HCT116 (cell line): ENCODE results near the gene PRSS56. TPM values are rescaled to one million over a fixed set of nuclear protein-coding genes. Genes with fewer than 3 reads are reported as not detected.

Experiments used
- ATAC-seq: fragments of 200-7000 bp; cut with Tn5 transposase; 2 replicates; pipeline ENCODE4 v1.9.1; 2020; ENCODE audit warnings: mild to moderate bottlenecking, moderate library complexity
- BruUV-seq: library from RNA; stranded (reverse); fragments of 400-500 nt; replicated peaks from 2 replicates; lab custom pipeline; 2021; lab: Mats Ljungman, UMichigan
- CTCF ChIA-PET: fragments of 300-600 bp; sonication (Branson Sonifier 250); formaldehyde crosslinking; loops from one replicate; lab custom pipeline; 2021; ENCODE audit warnings: antibody characterized with exemption; lab: Charles Lee
- POLR2A ChIA-PET: fragments of 300-600, 350-600 bp; sonication (Branson Sonifier 250); formaldehyde crosslinking; loops from one replicate; lab custom pipeline; 2021; ENCODE audit warnings: antibody characterized with exemption; lab: Charles Lee
- RAD21 ChIA-PET, 2 experiments: fragments of 300-600 bp; sonication (Branson Sonifier 250); formaldehyde crosslinking; loops; one replicate each; lab custom pipeline; 2023; ENCODE audit warnings: low total read pairs in 2 of 2; ENCODE audit not compliant: uncharacterized antibody in 2 of 2, unreplicated experiment in 2 of 2, low non-redundant PET in 1 of 2; lab: Charles Lee
- DNase-seq: peaks from one replicate; pipeline ENCODE4 v3.0.0-alpha.2; 2010; ENCODE audit warnings: low read depth, low spot score
- H2AFZ ChIP-seq: fragments of 200-600 bp; shearing (Covaris generic), sonication (generic); 2 replicates; pipeline ENCODE4 v1.6.1; 2017; ENCODE audit warnings: low read depth, mixed run types, mixed read lengths, antibody characterized with exemption, low read length; ENCODE audit not compliant: poor library complexity, severe bottlenecking
- H3K27ac ChIP-seq: 2 replicates; pipeline ENCODE4 v1.5.1; 2012; ENCODE audit warnings: low read depth, low read length
- H3K27me3 ChIP-seq: fragments of 200-600 bp; sonication (generic); 2 replicates; pipeline ENCODE4 v1.6.1; 2016; ENCODE audit warnings: mixed run types, low read length, mixed read lengths; ENCODE audit not compliant: insufficient read depth
- H3K36me3 ChIP-seq, 2 experiments: fragments of 200-500 bp in 1 of 2; fragments of 200-600 bp in 1 of 2; sonication (Bioruptor generic) in 1 of 2; sonication (generic) in 1 of 2; 2 replicates each; pipeline versions ENCODE4 v1.5.1 to v1.6.1; 2014 to 2016; ENCODE audit warnings: low read length in 2 of 2, inconsistent platforms in 1 of 2, mixed read lengths in 1 of 2, mixed run types in 1 of 2; ENCODE audit not compliant: insufficient read depth in 2 of 2, control insufficient read depth in 1 of 2
- H3K4me1 ChIP-seq, 2 experiments: fragments of 200-600 bp in 1 of 2; sonication (generic) in 1 of 2; 2 replicates each; pipeline versions ENCODE4 v1.5.1 to v1.6.1; 2012 to 2017; ENCODE audit warnings: low read length in 2 of 2, inconsistent platforms in 1 of 2, mild to moderate bottlenecking in 1 of 2, mixed read lengths in 1 of 2, mixed run types in 1 of 2, moderate library complexity in 1 of 2; ENCODE audit not compliant: insufficient read depth in 2 of 2, control insufficient read depth in 1 of 2
- H3K4me2 ChIP-seq: fragments of 200-600 bp; sonication (generic); 2 replicates; pipeline ENCODE4 v1.6.1; 2017; ENCODE audit warnings: mixed run types, low read length, mixed read lengths
- H3K4me3 ChIP-seq, 2 experiments: fragments of 200-600 bp in 1 of 2; sonication (generic) in 1 of 2; replicated peaks in 1 of 2; 2 replicates each; pipeline ENCODE4 v1.5.1; 2011 to 2016; ENCODE audit warnings: low read length in 2 of 2, control low read depth in 1 of 2, low read depth in 1 of 2, mild to moderate bottlenecking in 1 of 2, mixed read lengths in 1 of 2, mixed run types in 1 of 2
- H3K79me2 ChIP-seq: fragments of 200-600 bp; sonication (generic); 2 replicates; pipeline ENCODE4 v1.6.1; 2017; ENCODE audit warnings: mild to moderate bottlenecking, mixed run types, low read length, moderate library complexity, mixed read lengths; ENCODE audit not compliant: insufficient read depth
- H3K9ac ChIP-seq: fragments of 200-600 bp; sonication (generic); 2 replicates; pipeline ENCODE4 v1.6.1; 2016; ENCODE audit warnings: low read length, mixed read lengths
- H3K9me2 ChIP-seq: fragments of 200-600 bp; sonication (generic), shearing (Covaris generic); 2 replicates; pipeline ENCODE4 v1.6.1; 2017; ENCODE audit warnings: mixed run types, mild to moderate bottlenecking, moderate library complexity; ENCODE audit not compliant: insufficient read depth
- H3K9me3 ChIP-seq, 2 experiments: fragments of 200-500 bp in 1 of 2; fragments of 200-600 bp in 1 of 2; sonication (Bioruptor generic) in 1 of 2; sonication (generic) in 1 of 2; 2 replicates each; pipeline ENCODE4 v1.6.1; 2014 to 2017; ENCODE audit warnings: low read length in 2 of 2, mixed read lengths in 2 of 2, inconsistent platforms in 1 of 2, low read depth in 1 of 2, mild to moderate bottlenecking in 1 of 2, mixed run types in 1 of 2, moderate library complexity in 1 of 2; ENCODE audit not compliant: control insufficient read depth in 1 of 2, insufficient read depth in 1 of 2
- H4K20me1 ChIP-seq: fragments of 200-600 bp; sonication (generic), shearing (Covaris generic); 2 replicates; pipeline ENCODE4 v1.6.1; 2017; ENCODE audit warnings: mixed run types, mild to moderate bottlenecking, moderate library complexity; ENCODE audit not compliant: insufficient read depth
- EZH2 ChIP-seq: fragments of 200-600 bp; sonication (generic); IDR thresholded peaks from 2 replicates; pipeline ENCODE4 v1.6.1; 2017; ENCODE audit warnings: antibody characterized with exemption, mixed run types
- EZH2phosphoT487 ChIP-seq: fragments of 200-600 bp; IDR thresholded peaks from 2 replicates; pipeline ENCODE4 v1.6.1; 2018; ENCODE audit warnings: antibody characterized with exemption, borderline replicate concordance
- FOSL1 ChIP-seq: IDR thresholded peaks from 2 replicates; pipeline ENCODE4 v1.6.1; 2012; ENCODE audit warnings: low read depth
- SP1 ChIP-seq: IDR thresholded peaks from 2 replicates; pipeline ENCODE4 v1.6.1; 2012; ENCODE audit warnings: low read depth
- SRF ChIP-seq: IDR thresholded peaks from 2 replicates; pipeline ENCODE4 v1.6.1; 2012; ENCODE audit warnings: low read depth
- YY1 ChIP-seq: IDR thresholded peaks from 2 replicates; pipeline ENCODE4 v1.6.1; 2011; ENCODE audit warnings: low read length, low read depth, moderate library complexity, mild to moderate bottlenecking; ENCODE audit not compliant: insufficient replicate concordance; ENCODE audit errors: extremely low read depth
- intact Hi-C: fragments of 100-400 bp; cut with micrococcal nuclease; formaldehyde crosslinking; loops from 2 replicates; pipeline ENCODE4 v1.10.0; 2022
- total RNA-seq: library from RNA; stranded (reverse); gene quantifications from one replicate; pipeline ENCODE4 v1.2.1, GENCODE V29; 2021; ENCODE audit not compliant: unreplicated experiment
- TF ChIP-seq, protein P1 (sequence below): IDR thresholded peaks from 2 replicates; pipeline ENCODE4 v1.6.1; 2012; ENCODE audit warnings: low read depth
- TF ChIP-seq, protein P2 (sequence below): IDR thresholded peaks from 2 replicates; pipeline ENCODE4 v1.6.1; 2012

Gene PRSS56
- total RNA-seq, 1 experiment from 2014 or later, result not detected

DNA sequence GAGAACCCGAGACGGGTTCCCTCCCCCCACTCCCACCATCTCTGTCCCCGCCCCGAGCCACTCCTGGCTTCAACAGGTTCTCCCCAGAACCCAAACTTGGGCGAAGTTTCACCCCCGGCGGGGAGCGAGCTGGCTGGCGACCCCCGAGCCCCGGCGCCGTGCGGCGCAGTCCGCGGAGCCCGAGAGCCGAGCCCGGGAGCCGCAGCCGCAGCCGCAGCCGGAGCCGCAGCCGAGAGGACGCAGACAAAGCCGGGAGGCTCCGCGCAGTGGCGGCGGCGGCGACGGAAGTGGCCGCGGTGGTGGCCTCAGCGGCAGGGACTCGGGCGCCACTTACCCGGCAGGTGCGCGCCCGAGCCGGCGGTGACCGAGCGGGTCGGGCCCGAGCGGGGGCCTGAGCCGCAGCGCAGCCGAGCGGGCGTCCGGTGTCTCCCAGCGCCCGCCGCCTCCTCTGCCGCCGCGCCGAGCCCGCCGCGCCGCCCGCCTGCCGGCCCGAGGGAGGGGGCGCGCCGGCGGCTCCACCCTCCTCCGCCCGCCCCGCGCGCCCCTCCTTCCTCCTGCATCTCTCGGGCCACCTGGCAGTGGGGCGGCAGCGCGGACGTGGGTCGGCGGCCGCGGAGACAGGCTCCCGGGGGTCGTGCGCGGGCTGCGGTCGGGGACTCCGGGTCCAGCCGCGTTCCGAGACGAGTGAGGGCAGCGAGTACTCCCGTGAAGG is 32.6 kb upstream of the PRSS56 start, which contains the start of gene ECEL1 (continued):
- no peak for TF ChIP-seq EZH2phosphoT487
- TF ChIP-seq FOSL1, result no peak
- no peak for TF ChIP-seq YY1
- no peak for TF ChIP-seq SP1
- no peak for TF ChIP-seq EZH2
- TF ChIP-seq SRF, result no peak

DNA sequence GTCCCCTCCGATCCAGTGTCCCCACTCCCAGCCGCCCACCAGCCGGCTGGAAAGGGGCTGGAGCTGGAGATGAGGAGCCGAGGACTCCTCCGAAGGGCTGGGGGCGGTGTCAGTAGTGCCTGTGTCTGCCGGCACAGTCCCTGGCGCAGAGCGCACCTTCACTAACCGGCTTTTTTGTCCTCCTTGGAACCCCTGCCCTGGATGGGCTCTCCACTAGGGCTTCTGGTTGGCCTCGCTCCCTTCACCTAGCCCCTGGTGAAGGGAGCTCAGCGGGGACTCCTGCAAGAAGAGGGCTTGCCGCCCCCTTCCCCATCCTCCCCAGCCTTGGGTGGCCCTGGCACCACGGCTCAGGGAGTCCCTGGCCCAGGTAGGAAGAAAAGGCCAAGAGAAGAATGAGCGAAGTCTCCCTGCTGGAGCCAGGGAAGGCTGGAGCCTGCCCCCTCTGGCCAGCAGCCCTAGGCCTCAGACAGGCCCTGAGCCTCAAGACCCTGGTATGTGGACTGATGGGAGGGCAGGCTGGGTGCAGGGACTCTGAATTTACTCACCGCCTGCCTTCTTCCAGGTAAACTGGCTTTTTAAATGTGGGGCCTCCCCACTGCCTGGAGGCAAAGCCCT is 32.0 kb upstream of the PRSS56 start:
- H3K79me2 ChIP-seq, result no peaks in the 10 kb centered on the region
- no peak overlapping the region for H3K4me2 ChIP-seq
- H3K27me3 ChIP-seq, result no peaks in the 10 kb centered on the region
- TF ChIP-seq YY1, result no peak
- TF ChIP-seq, protein P1, sequence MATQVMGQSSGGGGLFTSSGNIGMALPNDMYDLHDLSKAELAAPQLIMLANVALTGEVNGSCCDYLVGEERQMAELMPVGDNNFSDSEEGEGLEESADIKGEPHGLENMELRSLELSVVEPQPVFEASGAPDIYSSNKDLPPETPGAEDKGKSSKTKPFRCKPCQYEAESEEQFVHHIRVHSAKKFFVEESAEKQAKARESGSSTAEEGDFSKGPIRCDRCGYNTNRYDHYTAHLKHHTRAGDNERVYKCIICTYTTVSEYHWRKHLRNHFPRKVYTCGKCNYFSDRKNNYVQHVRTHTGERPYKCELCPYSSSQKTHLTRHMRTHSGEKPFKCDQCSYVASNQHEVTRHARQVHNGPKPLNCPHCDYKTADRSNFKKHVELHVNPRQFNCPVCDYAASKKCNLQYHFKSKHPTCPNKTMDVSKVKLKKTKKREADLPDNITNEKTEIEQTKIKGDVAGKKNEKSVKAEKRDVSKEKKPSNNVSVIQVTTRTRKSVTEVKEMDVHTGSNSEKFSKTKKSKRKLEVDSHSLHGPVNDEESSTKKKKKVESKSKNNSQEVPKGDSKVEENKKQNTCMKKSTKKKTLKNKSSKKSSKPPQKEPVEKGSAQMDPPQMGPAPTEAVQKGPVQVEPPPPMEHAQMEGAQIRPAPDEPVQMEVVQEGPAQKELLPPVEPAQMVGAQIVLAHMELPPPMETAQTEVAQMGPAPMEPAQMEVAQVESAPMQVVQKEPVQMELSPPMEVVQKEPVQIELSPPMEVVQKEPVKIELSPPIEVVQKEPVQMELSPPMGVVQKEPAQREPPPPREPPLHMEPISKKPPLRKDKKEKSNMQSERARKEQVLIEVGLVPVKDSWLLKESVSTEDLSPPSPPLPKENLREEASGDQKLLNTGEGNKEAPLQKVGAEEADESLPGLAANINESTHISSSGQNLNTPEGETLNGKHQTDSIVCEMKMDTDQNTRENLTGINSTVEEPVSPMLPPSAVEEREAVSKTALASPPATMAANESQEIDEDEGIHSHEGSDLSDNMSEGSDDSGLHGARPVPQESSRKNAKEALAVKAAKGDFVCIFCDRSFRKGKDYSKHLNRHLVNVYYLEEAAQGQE, result no peak
- TF ChIP-seq, protein P2, sequence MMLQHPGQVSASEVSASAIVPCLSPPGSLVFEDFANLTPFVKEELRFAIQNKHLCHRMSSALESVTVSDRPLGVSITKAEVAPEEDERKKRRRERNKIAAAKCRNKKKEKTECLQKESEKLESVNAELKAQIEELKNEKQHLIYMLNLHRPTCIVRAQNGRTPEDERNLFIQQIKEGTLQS, result no peak
- no peaks in the 10 kb centered on the region for H4K20me1 ChIP-seq
- H3K4me1 ChIP-seq, result 0 out of 4 replicates have a peak, but pooled peaks cover 0 to 4% of the 10 kb centered on the region in 2 experiments
- no peaks in the 10 kb centered on the region for H3K36me3 ChIP-seq
- no peaks in the 10 kb centered on the region for H3K9me3 ChIP-seq
- POLR2A ChIA-PET, result no interaction called here
- ATAC-seq, result peak; percentile 39; the same call in 1 of the 2 replicates
- no peak overlapping the region for H3K9ac ChIP-seq
- no peak overlapping the region for H2AFZ ChIP-seq
- H3K27ac ChIP-seq, result no peak overlapping the region
- no peak overlapping the region for H3K4me3 ChIP-seq
- no peak for DNase-seq
- no peaks in the 10 kb centered on the region for H3K9me2 ChIP-seq
- CTCF ChIA-PET, result no interaction called here
- intact Hi-C loops, result no loop called here
- BruUV-seq, result no TSS peak
- RAD21 ChIA-PET, result no interaction called here
